GM10266 (cell line): ENCODE data around the gene NAGPA.

Experiments used
- DNase-seq: peaks from one replicate; pipeline ENCODE4 v3.0.0; 2012; ENCODE audit errors: extremely low spot score
- TF ChIP-seq, protein P1 (sequence below): IDR thresholded peaks from 2 replicates; pipeline ENCODE4 v1.5.1; 2012; ENCODE audit warnings: mild to moderate bottlenecking, low read depth; ENCODE audit not compliant: control insufficient read depth, insufficient read depth; ENCODE audit errors: missing control alignments

The NAGPA gene

DNA sequence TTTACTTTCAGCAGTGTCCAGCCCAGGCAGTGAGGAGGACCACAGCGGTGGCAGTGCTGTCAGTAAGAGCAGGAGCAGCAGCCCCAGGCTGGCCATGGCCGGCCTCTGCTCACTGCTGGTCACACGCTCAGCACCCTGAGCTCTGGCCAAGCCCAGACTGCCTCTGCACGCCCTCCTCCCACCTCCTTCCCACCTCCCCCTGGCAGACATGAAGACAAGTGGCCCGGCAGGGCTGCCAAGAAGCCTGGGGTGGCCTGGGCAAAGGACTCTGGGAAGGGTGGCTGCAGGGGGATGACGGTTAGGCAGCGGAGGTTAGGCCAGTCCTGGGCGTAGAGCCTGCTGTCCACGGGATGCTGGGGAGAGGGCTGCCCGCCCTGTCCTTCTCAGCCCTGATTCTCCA is 32.1 kb upstream of the NAGPA start, which contains the start of gene C16orf89:
Gene C16orf89, minus strand, starts transcription at position 144 of the 400 bp plus-strand sequence. Its CDS starts 48 bp downstream, at position 96.
- DNase-seq: no peak
- TF ChIP-seq, protein P1, sequence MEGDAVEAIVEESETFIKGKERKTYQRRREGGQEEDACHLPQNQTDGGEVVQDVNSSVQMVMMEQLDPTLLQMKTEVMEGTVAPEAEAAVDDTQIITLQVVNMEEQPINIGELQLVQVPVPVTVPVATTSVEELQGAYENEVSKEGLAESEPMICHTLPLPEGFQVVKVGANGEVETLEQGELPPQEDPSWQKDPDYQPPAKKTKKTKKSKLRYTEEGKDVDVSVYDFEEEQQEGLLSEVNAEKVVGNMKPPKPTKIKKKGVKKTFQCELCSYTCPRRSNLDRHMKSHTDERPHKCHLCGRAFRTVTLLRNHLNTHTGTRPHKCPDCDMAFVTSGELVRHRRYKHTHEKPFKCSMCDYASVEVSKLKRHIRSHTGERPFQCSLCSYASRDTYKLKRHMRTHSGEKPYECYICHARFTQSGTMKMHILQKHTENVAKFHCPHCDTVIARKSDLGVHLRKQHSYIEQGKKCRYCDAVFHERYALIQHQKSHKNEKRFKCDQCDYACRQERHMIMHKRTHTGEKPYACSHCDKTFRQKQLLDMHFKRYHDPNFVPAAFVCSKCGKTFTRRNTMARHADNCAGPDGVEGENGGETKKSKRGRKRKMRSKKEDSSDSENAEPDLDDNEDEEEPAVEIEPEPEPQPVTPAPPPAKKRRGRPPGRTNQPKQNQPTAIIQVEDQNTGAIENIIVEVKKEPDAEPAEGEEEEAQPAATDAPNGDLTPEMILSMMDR: no peak

DNA sequence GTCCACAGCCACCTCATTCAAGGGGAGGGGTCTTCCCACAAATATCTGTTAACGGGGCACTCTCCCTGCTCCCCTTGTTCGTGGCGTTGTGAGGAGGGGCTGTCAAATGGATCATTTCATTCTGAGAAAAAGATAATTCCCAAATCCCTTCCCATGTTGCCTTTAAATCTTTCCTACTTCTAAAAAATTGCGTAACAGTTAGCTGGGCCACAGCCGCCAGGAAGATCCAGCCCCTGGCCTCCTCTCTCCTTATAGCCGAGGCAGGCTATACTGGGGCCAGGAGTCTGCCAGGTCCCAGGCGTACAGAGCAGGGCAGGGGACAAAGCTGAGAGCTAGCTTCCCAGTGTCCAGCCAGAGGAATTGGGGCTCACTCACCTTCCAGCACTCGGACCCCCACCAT is 31.6 kb upstream of the NAGPA start:
- DNase-seq: peak; percentile 3
- TF ChIP-seq, protein P1: no peak

DNA sequence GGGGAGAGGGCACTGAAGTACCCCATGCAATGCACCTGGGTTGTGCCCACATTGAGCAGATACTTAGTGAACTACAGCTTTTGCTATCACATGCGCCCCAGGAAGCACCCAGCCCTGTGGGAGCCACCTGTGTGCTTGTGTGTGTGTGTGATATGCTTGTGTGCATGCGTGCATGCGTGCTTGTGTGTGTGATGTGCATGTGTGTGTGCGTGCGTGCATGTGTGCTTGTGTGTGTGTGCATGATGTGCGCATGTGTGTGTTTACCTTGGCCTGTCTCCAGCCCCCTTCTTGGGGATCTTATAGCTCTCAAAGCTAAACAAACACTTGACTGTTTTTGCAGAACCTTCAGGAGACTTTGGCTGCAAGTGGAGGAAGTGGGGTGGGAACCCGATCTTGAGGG is 31.2 kb upstream of the NAGPA start:
- TF ChIP-seq, protein P1: no peak
- no peak for DNase-seq

DNA sequence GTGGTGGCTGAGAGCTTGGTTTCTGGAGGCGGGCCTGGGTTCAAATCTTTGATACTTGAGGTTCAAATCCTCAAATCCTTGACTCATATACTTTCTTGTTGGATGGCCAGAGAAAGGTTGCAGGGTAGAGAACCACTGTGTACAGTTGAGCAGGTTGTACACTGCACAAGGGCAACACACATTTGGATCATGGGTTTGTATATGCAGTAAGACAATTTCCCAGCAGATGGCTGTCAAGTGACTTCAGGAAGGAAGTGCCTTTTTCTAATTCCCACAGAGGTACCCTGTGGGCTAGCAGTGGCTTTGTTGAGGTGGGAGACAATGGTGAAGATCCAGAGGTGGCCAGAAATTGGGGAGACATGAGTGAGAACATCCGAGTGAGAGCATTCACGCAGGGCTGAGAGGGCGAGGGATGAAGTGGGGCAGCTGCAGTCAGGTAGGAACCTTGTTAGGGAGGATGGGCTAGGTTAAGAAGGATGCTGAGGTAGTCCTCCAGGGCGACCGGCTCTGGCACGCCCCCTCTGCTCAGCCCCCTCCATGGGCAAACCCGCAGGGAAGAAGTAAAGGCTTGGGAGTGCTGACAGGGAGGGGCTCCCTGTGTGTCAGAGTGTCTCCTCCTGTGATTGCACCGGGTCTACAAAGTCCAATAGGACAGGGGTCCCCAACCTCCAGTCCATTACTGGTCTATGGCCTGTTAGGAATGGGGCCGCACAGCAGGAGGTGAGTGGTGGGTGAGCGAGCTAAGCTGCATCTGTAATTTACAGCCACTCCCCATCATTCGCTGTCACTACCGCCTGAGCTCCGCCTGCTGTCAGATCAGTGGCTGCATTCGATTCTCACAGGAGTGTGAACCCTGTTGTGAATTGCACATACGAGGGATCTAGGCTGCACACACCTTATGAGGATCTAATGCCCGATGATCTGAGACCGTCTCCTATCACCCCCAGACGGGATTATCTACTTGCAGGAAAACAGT is 29.3 kb upstream of the NAGPA start:
- TF ChIP-seq, protein P1: peak; percentile 18
- DNase-seq: peak; percentile 13

DNA sequence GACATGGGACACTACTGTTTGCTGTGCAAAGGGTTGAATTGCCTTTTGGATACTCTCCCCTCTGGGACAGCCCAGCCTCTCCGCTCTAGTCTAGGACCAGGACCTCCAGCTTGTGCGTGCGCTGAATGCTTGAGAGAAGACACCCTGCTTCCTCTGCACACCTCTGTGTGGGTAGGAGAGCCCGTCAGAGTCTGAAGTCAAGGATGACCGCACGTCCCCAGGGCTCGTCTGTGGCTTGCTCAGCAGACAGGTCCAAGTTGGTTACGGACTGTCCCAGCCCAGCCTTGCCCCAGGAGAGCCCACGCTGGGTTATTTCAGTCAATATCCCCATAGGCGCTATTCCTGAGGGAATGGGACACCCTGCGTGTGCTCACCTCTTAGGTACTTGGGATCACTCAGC is 28.3 kb upstream of the NAGPA start:
- TF ChIP-seq, protein P1: no peak
- DNase-seq: peak; percentile 60

DNA sequence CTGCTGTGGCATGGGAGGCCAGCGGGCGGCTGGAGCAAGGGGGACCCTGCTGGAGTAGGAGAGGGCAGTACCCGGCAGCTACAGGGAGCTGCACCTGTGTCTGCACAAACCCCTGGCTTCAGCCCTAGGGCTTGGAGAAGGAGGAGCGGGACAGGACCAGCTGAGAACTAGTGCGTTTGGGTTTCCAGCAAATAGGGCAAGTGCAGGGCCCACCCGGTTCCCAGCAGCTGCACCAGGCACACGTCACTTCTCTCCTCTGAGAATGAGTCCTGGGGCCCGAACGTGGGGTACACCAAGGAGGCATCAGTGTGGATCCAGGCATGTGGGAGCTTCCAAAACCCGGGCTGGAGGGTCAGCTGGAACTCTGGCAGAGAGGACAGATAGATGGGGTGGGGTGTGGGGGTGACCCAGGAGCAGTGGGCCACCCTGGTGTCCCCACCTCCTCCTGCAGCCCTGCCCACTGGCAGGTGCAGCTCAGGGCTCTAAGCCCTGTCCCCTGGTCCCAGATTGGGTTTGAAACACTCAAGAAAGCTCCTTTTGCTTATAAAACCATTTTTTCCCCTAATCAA is 26.4 kb upstream of the NAGPA start:
- peak; percentile 5 for DNase-seq
- TF ChIP-seq, protein P1: no peak
